HG03342 (cell line): ENCODE measurements around the gene GSN.
"Not testable (repeated sequence)": the region's sequence is repeated elsewhere in the genome, so short reads cannot be mapped to it uniquely, and the experiment has no call there.

Experiments
- ATAC-seq: cut with Tn5 transposase; IDR thresholded peaks from one replicate; pipeline ENCODE4 v1.9.1; 2021; ENCODE audit warnings: mild to moderate bottlenecking, moderate library complexity; ENCODE audit not compliant: unreplicated experiment

GSN gene

DNA sequence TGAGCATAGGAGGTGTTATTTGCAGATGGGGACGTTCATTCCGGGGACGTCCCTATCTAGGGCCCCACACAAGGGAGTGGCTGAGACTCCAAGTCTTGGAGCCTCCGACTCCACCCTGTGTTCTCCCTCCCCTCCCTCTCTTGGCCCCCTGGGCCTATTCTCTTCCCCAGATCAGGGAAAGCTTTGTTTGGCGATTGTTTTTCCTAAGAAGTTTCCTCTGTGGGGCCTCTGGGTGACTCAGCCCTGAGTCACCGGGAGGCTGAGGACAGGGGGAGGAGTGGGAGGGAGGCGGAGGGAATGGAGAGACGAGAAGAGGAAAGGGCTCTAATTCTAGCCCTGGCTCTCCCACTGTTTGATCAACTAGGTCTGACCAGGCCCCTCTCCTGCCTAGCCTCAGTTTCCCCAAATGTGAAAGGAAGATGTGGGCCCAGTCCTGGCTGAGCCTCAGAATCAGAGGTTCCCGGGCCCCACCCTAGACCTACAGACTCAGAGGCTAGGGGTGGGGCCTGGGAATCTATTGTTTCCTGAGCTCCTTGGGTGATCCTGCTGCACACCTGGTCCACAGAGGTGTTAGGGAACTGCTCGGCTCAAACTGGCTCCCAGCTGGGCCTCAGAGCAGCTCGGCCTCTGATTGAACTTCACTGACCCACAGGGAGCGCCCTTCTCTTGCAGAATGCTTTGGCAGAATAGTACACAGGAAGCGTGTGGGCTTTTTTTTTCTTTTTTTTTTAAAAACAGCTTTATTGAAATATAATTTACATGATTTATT is 19.2 kb downstream of the GSN start:
- no peak for ATAC-seq

DNA sequence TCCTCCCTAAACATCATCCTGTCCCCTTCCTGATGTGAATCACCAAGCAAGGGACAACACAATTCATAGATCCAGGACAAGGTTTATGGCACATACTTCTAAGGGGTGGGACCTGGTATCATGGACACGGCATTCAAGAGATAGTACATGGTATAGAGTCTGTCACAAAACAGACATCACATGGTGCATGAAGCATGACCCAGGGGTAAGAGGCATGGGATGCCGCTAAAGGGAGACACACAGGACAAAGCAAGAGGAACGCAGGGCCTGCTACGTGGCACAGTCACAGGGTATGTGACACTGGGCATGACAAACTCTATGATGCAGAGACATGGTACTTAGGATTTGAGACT is 20.7 kb downstream of the GSN start:
- no peak for ATAC-seq

DNA sequence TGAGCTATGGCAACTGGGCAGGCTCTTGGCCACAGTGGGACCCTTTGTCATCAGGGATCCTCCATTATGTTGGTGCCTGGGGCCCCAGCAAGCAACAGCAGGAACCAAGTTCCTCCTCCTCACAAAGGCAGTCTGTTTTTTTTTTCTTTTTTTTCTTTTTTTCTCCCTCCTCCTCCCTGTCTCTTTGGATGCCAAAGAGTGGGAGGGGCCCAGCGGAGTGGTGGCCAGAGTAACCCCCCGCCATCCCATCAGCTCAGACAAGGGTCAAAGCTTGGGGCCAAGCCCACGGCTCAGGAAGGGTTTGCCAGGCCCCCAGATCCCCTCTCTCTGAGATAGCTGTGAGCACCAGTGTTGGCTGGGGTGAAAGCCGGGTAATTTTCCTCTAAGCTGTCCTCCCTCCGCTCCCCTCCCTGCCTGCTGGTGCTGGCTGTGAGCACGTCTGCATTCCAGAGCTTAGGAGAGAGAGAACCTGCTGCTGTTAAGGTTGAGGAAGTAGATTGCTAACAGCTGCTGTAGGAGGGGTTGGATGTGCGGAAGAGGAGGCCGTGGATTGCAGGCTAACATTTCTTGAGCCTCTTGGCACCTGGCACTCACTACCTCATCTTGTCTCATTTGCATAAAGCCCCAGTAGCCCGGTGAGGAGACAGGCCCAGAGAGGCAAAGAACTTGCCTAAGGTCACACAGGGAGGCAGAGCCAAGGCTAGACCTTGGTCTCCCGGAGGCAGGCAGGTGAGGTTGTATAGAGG is 21.2 kb downstream of the GSN start:
- no peak for ATAC-seq

DNA sequence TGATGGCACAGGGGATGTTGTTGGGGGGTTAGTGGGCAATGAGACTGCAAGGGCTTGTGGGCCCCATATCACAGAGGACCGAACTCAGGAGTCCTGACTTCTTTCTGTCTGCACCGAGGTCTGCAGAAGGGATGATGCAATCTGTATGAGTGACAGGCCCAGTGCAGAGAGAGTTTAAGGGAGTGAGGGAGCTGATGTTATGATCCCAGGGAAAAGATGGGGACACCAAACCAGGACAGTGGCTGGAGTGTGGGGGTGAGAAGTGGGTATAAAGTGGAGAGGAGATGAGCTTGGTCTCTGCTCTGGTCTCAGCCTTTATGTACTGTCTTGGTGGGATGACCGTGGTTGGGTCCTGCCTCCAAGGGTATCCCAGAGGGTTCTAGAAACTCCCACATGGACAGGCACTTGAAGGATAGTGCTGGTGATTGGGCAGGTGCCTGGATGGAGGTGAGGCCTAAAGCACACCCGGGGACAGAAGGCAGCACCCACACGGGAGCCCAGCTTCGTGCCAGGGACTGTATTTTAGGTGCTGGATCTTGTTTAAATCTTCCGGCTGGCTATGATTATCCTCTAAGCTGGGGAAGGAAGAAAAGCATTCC is 21.9 kb downstream of the GSN start:
- ATAC-seq, result no peak

DNA sequence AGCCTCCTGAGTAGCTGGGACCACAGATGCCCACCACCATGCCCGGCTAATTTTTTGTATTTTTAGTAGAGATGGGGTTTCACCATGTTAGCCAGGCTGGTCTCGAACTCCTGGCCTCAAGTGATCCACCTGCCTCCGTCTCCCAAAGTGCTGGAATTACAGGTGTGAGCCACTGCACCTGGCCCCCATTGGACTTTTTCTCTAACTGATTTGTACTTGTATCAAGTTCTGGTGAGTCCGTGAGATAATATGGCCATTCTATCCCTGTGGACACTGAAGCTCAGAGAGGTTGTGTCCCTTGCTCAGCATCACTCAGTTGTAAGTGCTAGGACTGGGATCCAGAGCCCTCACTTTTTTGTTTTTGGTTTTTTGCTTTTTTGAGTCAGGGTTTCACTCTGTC is 23.6 kb downstream of the GSN start:
- ATAC-seq, result not testable (repeated sequence)

DNA sequence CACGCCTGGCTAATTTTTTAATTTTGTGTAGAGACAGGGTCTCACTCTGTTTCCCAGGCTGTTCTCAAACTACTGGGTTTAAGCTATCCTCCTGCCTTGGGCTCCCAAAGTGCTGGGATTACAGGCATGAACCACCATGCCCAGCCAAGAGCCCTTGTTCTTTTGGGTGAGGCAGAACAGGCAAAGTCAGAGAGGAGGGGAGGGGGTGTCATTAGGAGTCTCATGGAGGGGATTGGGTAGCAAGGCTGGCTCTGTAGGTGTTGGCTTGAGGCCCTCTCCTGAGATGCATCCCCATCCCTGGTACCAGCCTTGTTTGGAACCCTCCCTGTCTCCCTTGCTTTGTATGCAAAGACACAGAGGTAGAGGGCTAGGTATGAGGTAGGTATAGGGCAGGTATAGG is 24.1 kb downstream of the GSN start:
- ATAC-seq, result no peak

DNA sequence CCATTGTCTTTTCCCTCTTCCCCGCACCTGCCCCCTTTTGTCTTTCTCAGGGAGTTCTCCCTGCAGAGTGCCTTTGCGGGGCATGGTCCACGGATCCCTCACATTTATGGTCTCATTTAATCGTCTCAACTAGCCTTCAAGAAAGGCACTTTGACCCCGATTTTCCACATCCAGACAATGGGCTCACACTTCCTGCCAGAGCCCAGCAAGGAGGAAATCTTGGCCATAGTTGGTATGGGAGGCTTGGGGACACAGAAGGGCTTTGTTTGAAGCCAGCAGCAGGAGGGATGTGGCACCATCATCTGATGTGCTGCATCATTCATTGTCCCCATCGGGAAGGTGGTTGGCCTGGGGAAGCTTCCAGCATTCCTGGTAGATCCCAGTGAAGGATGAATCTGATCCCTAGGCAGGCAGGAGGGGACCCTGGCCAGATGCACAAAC is 24.9 kb downstream of the GSN start:
- ATAC-seq, result no peak

DNA sequence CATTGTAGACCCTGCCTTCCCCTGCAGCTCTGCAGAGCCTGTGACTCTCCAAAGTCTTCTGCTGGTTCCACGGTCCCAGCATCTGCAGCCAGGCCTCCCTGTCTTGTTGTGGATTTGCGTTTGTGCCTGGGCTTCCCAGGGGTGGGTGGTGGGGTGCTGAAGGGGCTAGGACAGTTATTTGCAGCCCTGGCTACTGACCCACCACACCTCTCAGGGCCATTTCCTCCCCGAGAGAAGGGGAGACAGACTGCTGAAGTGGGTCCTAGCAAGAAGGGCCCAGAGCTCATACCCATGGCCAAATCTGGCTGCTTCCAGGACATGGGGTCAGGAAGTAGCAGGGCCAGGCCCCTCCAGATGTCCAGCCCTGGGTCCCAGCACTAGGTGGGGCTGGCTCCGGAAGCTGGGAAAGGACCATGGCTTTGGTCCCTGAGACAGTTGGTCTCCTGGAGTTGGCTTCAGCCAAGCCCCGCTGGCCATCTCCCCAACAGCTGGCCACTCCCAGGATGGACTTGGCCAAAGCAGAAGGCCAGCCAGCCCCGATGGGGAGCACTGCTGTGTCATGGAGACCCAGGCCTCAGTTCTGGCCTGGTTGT is 26.3 kb downstream of the GSN start:
- ATAC-seq, result no peak

DNA sequence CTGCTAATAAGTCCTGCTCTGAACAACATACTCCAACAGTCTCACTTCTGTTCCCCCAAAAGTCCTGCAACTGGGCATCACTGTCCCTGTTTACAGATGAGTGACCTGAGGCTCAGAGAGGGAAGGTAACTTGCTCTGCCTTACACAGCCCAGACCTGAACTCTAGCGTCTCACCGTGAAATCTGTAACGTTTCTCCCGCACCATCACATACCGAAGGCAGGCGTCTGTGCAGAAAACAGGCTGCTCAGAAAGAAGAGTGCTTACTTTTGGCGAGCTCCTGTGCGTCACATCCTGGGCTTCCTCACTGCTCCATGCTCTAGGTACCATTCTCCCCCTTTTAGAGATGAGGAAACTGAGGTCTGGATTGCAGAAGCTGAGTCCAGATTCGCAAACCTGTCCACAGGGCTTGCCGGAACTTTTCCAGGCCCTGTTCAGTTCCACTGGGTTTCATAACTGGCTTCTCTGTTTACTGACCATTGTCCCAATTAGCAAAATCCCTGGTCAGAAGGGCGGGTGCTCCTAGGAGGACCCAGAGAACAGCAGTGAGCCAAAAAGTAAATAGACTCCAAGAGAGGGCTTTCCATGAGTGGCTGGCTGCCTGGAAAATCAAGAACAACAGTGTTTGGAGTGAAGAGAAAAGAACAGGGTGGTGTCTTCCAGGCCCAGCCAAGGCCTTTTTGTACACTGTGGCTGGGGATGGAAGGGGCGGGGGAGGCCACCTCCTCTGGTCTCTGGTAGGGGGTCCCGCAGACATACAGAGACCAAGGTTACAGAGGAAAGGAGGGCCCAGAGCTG is 27.1 kb downstream of the GSN start:
- ATAC-seq, result no peak

DNA sequence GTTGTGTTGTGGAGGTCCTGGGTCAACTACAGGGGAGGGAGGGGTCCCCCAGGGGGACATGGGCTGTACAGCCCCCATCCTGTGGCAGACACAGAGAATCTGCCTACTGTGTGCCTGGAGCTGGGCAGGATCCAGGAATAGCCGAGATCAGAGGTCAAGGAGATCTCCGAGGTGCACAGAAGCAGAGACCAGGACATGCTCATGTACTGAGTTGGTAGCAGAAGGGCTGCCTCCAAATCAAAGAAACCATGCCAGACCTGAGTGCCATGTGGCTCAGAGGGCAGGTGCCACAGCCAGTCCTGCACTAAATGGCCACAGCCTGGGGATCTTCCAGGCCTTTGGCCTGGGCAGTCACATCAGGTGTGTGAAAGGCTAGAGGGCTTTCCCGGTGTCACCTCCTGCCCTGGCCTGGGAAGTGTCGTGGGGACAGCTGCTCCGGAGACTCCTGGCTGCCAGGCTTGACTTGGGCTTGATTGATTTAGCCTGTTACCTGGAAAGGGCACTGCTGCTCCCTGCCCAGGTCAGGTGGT is 27.8 kb downstream of the GSN start:
- ATAC-seq, result no peak

DNA sequence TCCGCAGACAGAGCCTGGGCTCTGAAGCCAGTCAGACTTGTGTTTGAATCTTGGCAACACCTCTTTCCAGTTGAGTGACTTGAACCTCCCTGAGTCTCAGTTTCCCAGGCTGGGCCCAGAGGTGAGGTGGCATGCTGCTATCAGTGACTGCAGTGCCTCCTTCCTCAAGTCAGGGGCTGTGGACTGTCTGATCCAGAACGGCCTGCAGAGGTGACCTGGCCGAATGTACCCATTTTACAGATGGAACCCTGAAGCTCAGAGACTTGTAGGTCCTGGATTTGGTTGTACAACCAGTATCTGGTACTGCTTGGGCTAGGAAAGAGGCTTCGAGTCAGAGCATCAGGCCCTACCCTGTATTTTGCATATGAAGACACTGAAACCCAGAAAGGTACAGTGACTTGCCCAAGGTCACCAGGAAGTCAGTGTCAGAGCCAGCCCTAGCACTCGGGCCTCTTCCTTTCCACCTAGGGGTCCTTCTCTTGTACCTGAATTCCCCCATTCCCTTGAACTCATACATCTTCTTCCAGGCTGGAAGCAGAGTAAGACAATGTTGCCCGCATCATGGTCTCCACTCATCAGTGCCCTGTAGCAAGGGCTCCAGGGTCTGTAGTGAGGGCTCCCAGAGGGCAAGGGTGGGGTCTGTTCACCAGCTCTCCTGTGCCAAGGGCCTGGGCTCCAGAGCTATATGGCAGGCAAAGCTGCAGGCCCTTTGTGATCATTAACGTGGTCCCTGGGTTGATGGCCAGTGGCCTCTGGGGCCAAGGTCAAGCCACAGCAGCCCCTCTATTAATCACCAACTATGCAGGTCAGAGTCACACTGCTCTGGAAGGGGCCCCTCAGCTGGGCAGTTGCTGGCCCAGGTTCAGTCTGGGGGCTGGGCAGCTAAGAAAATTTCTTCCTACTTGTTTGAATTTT is 28.5 kb downstream of the GSN start:
- no peak for ATAC-seq

DNA sequence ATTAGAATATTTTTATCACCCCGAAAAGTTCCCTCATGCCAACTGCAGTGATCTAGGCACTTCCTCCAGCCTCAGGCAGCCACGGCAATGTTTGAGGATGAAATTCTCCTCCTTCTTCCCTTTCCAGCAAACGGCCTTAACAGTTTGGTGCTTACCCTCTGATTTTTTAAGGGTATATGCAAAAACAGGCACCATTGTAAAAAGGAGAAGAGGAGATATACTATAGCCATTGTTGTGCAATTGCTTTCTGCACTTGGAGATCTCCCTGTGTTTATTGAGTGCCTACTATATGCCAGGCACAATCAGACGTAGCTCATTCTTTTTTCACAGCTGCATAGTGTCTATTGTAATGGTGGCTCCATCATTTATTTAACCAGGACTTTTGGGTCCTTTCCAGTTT is 29.4 kb downstream of the GSN start:
- ATAC-seq, result no peak

DNA sequence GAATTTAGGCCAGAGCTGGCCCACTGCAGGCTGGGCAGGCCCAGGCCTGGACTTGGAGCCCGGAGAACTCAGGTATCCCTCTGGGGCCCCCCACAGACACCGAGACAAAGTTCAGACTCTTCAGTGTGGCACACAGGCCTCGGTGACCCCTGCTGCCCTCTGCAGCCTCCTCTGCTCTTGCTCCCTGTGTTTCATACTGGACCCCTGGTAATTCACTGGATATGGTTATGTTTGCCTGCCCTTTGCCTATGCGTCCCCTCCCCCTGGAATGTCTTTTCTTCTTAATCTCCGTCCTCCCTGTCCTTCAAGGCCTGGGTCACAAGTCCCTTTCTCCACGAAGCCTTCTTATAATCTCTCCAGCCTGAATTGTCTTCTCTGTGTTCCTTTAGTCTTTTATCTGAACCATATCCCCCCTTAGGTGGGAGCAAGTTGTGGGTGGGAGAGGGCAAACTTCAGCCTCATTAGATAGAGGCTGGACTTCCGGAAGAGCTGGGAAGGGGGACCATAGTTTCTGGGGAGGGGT is 30.1 kb downstream of the GSN start:
- no peak for ATAC-seq

DNA sequence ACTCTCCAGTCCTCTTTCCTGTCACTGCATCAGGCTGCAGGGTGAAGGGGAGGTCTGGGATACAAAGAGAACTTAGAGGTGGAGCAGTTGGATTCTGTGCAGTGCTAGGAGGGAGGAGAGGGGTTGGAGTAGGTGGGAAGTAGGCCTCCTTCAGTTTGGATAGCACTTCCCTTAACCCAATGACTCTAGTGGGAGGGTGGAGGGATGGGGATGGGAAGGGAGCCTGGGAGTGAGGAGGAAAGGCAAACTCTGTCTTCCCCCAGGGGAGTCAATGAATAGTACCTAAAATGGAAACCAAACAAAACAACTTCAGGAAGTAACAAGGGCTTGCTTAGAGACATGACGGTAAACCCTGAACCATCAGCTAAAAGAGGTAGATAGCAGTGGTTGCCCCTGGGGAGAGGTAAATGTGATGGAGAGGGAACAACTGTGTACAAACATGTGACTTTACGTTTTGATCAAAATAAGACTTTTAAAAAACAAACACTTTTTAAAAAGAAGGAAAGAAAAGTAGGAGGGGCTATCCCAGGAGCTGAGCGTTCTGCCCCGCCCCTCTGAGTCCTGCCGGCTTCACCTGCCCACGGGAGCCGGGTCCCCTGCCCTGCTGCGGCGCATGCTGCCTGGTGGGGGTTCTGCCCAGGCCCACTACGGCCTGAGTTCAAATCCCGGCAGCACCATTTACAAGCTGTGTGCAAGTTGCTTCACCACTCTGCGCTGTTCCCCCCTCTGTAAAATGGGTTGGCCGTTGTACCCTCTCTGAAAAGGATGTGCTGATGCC is 30.9 kb downstream of the GSN start:
- no peak for ATAC-seq

DNA sequence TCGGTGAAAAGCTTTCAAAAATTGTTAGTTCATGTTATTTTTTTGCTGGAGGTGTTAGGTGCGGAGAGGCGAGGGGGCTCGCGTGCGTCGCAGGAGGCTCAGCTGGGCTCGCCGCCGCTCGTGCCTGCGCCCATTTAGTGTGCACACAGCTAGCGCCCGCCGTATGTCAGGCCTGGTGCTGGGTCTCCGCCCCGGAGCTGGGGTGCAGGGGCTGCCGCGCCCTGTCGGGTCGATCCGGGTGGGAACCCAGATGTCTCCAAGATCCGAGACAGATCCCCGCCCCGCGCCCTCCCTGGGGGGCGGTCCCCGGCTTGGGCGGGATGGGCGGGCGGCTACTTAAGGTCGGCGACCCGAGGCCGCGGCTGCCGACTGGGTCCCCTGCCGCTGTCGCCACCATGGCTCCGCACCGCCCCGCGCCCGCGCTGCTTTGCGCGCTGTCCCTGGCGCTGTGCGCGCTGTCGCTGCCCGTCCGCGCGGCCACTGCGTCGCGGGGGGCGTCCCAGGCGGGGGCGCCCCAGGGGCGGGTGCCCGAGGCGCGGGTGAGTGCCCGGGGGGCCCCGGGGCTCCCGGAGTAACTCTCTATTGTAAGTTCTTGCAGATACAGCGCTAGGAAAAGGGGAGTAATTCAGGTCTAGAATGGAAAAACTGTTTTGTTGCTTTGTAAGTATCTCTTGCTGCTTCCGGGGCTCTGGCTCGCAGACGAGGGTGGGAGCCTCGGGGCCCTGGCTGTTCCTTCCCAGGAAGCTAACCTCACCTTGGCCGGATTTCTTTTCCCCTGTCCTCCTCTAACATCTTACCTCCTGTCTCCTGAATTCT is 31.7 kb downstream of the GSN start:
- peak; percentile 39 for ATAC-seq

DNA sequence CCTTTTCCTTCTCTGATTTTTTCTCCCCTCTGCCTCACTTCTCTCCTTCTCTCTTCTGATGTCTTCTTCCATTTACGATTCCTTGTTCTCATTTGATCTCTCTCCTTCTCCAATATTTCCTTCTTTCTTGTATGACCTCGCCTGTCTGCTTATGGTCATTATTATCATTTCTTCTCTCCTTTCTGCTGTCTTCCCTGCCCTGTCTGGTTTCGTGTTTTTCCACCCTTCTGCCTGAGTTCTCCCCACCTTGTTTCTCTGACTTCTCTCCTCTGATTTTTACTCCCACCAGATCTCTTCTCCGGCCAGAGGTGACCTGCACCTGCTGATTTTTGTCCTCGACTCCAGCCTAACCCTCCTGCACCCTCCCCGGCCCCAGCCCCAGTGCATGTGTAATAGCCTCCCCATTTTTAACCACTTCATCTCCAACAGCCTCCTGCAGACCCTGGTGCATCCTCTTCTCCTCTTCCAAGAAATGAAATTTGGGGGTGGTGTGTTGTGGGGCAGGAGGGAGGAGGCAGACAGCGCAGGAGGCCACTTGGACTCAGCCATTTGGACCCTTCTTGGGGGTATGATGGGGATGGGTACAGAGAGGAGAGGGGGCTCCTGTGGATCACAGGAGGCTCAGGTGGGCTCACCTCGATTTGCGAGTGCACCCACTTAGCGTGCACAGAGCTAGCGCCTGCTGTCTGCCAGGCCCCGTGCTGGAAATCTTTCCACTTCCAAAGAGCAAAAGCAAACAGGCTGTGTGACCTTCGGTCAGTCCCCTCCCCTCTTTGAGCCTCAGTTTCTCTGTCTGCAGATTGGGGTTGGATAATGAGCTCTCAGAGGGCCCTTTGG is 32.5 kb downstream of the GSN start:
- no peak for ATAC-seq

DNA sequence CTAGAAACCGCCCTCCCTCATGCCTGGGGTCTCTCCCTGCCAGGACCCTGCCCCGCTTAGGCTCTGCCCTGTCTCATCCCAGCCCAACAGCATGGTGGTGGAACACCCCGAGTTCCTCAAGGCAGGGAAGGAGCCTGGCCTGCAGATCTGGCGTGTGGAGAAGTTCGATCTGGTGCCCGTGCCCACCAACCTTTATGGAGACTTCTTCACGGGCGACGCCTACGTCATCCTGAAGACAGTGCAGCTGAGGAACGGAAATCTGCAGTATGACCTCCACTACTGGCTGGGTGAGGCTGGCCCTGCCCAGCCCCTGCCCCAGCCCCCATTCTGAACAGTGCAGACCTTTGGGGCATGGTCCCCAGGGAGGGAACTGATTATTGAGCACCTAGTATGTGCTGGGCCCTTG is 33.9 kb downstream of the GSN start:
- no peak for ATAC-seq
